Immature natural killer cell (primary cell): ENCODE data around the gene CTDSP2. TPM values are rescaled to one million over a fixed set of nuclear protein-coding genes. Genes with fewer than 3 reads are reported as not detected.
"Not testable (repeated sequence)": the region's sequence is repeated elsewhere in the genome, so short reads cannot be mapped to it uniquely, and the experiment has no call there.

ENCODE experiments used
- DNase-seq, 3 donors: peaks; one replicate each; pipeline ENCODE4 v3.0.0; 2022; ENCODE audit warnings: mixed read lengths in 1 of 3
- H3K27ac Mint-ChIP-seq, 6 donors: one replicate each; pipeline ENCODE4 v1.8.0; 2020; ENCODE audit warnings: mixed read lengths in 6 of 6, mild to moderate bottlenecking in 5 of 6, inconsistent platforms in 4 of 6, moderate library complexity in 3 of 6
- H3K27me3 Mint-ChIP-seq, 3 donors: one replicate each; pipeline ENCODE4 v1.8.0; 2020 to 2021; ENCODE audit warnings: low read depth in 3 of 3, mild to moderate bottlenecking in 3 of 3, mixed read lengths in 3 of 3, moderate library complexity in 3 of 3, inconsistent platforms in 1 of 3
- H3K36me3 Mint-ChIP-seq, 3 donors: one replicate each; pipeline ENCODE4 v1.8.0; 2020; ENCODE audit warnings: mixed read lengths in 3 of 3, inconsistent platforms in 2 of 3, mild to moderate bottlenecking in 2 of 3
- H3K4me1 Mint-ChIP-seq, 2 donors: one replicate each; pipeline ENCODE4 v1.8.0; 2020; ENCODE audit warnings: inconsistent platforms in 2 of 2, mild to moderate bottlenecking in 2 of 2, mixed read lengths in 2 of 2, moderate library complexity in 1 of 2
- H3K4me3 Mint-ChIP-seq, 5 donors: one replicate each; pipeline ENCODE4 v1.8.0; 2020; ENCODE audit warnings: mild to moderate bottlenecking in 5 of 5, mixed read lengths in 5 of 5, inconsistent platforms in 3 of 5, moderate library complexity in 3 of 5
- H3K9me3 Mint-ChIP-seq, 6 donors: one replicate each; pipeline ENCODE4 v1.8.0; 2020; ENCODE audit warnings: mild to moderate bottlenecking in 6 of 6, mixed read lengths in 6 of 6, inconsistent platforms in 4 of 6, moderate library complexity in 3 of 6
- polyA plus RNA-seq, 3 donors: library from polyadenylated mRNA; unstranded; fragments of 300-500 nt; fragmentation: Illumina TruSeq; gene quantifications; one replicate each; pipeline ENCODE4 v1.2.3, GENCODE V29; 2021

The CTDSP2 gene
- polyA plus RNA-seq, 3 donors from 2014 or later: 30.6 to 51.8 (median 36.5) TPM

DNA sequence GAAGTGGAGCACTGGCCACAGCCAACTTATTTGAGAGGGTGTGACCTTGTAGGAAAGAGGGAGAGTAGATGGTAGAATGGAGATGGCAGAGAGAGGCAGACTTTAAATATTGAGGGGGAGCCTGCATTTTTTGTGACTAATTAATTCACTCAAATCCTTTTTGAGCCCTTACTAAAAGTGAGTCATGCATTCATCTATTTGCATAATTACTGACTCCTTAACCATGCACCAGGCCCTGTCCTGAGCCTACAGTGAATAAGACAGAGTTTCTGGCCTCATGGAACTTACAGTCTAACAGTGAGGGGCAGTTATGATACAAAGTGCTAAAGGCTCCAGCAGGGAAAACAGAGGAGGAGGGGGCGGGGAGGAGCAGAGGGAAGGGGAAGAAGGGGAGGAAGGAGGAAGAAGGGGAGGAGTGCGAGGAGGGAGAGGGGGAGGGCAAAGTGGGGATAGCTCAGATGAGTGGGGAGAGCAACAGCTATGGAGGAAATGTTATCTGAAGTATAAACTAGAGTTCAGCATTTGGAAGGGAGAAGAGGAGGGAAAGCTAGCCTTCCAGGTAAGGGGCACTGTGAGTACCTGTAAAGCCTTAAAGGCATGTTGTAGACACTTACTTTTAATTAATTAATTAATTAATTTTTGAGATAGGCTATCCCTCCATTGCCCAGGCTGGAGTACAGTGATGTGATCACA, 7.5 kb upstream of the CTDSP2 start:
- Mint-ChIP-seq H3K4me1 (no peaks in the 10 kb centered on the region), H3K9me3 (peaks cover 0 to 1% (median 0%) of the 10 kb centered on the region in 6 donors), H3K4me3 (no peak overlapping the region), H3K36me3 (no peaks in the 10 kb centered on the region), H3K27me3 (peaks cover 6 to 27% (median 8%) of the 10 kb centered on the region in 3 donors), H3K27ac (no peak overlapping the region)
- no peak for DNase-seq

GRCh38 chr12:57852620-57853500, 6.3 kb upstream of the CTDSP2 start:
- Mint-ChIP-seq H3K27ac (no peak overlapping the region), H3K4me3 (no peak overlapping the region), H3K27me3 (peaks cover 7 to 27% (median 8%) of the 10 kb centered on the region in 3 donors), H3K9me3 (peaks cover 0 to 1% (median 0%) of the 10 kb centered on the region in 6 donors), H3K36me3 (no peaks in the 10 kb centered on the region), H3K4me1 (peaks cover 2 to 6% of the 10 kb centered on the region in 2 donors)
- no peak for DNase-seq

- Mint-ChIP-seq H3K4me3 (no peak overlapping the region), H3K36me3 (no peaks in the 10 kb centered on the region), H3K27me3 (peaks cover 8 to 24% (median 10%) of the 10 kb centered on the region in 3 donors), H3K9me3 (peaks cover 0 to 1% (median 0%) of the 10 kb centered on the region in 6 donors), H3K27ac (no peak overlapping the region), H3K4me1 (peaks cover 4 to 8% of the 10 kb centered on the region in 2 donors)
- no peak for DNase-seq
These were observed 5.7 kb upstream of the CTDSP2 start for GRCh38 chr12:57852200-57852599.

DNA sequence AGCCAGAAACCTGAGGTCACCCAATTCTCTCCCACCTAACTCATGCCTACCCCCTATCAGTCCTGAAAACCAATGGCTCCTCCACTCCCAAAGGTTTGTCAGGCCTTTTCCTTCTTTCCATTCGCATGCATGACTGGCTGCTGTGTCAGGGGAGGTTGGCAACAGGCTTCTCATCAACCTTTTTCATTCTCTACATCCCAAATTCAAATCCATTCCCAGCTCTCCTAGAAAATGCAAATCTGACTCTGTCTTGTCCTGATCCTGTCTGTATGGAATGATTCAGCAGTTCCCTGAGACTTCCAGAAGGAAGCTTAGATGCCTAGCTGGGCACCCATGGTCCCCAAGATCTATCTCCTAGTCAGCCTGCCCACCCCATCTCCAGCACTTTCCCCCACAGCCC, 5.0 kb upstream of the CTDSP2 start:
- Mint-ChIP-seq H3K27me3 (peaks cover 7 to 24% (median 13%) of the 10 kb centered on the region in 3 donors), H3K4me3 (no peak overlapping the region), H3K27ac (no peak overlapping the region), H3K4me1 (peaks cover 7 to 12% of the 10 kb centered on the region in 2 donors), H3K9me3 (no peaks in the 10 kb centered on the region), H3K36me3 (no peaks in the 10 kb centered on the region)
- DNase-seq: no peak

DNA sequence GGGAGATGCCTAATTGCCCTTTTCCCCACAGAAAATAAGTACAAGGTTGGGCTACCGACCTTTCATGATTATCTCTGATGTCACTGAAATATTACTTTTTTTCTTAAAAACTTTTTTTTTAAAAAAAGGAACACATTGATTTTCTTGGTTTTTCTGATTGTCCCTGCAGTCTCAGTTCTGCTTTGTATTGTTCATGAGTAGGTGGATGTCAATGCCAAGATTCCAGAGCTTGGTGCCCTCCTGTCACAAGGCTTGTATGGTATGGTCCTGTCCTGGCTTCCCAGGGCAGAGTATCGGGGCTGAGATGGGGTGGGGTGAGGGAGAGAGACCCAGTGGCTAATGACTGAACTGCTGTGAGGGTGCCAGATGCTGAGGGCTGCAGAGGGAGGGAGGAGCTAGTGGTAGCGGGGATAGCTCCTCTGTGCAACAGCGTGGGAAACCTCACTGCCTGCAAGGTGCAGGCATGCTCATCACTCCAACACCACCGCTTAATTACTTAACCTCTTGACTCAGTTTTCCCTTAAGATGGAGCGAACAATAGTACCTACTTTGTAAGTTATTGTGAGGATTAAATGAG, 4.4 kb upstream of the CTDSP2 start:
- Mint-ChIP-seq H3K36me3 (no peaks in the 10 kb centered on the region), H3K4me3 (no peak overlapping the region), H3K9me3 (no peaks in the 10 kb centered on the region), H3K27me3 (peaks cover 7 to 24% (median 16%) of the 10 kb centered on the region in 3 donors), H3K27ac (no peak overlapping the region), H3K4me1 (peaks cover 7 to 12% of the 10 kb centered on the region in 2 donors)
- DNase-seq: no peak

DNA sequence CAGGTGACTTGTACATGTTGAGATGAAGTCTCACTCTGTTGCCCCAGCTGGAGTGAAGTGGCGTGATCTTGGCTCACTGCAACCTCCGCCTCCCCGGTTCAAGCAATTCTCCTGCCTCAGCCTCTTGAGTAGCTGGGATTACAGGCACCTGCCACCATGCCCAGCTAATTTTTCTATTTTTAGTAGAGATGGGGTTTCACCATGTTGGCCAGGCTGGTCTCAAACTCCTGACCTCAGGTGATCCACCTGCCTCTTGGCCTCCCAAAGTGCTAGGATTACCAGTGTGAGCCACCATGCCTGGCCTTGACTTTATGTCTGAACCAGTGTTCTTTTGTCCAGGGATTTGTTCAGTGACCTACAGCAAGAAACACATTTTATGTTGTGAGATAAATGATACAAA, 2.9 kb upstream of the CTDSP2 start:
- H3K36me3 Mint-ChIP-seq, H3K4me3 Mint-ChIP-seq, H3K9me3 Mint-ChIP-seq, DNase-seq: not testable (repeated sequence)
- peaks cover 9 to 24% (median 21%) of the 10 kb centered on the region in 3 donors for H3K27me3 Mint-ChIP-seq
- H3K27ac Mint-ChIP-seq: peak overlapping the region in 1 of 6 donors; percentile 10
- peaks cover 11 to 16% of the 10 kb centered on the region in 2 donors for H3K4me1 Mint-ChIP-seq

- H3K4me1 Mint-ChIP-seq: peaks cover 15 to 20% of the 10 kb centered on the region in 2 donors
- H3K36me3 Mint-ChIP-seq: no peaks in the 10 kb centered on the region
- no peak for DNase-seq
- H3K9me3 Mint-ChIP-seq: no peaks in the 10 kb centered on the region
- H3K27me3 Mint-ChIP-seq: peaks cover 8 to 25% (median 22%) of the 10 kb centered on the region in 3 donors
- peak overlapping the region in 1 of 6 donors; percentile 10 for H3K27ac Mint-ChIP-seq
- H3K4me3 Mint-ChIP-seq: peak overlapping the region in 3 of 5 donors; percentile 2 to 89 (median 23)
These were observed 2.5 kb upstream of the CTDSP2 start for GRCh38 chr12:57849035-57849434.

- Mint-ChIP-seq H3K36me3 (no peaks in the 10 kb centered on the region), H3K9me3 (no peaks in the 10 kb centered on the region), H3K4me3 (peak overlapping the region; percentile 49 to 89 (median 66)), H3K27me3 (peaks cover 8 to 23% (median 21%) of the 10 kb centered on the region in 3 donors), H3K4me1 (peaks cover 23 to 29% of the 10 kb centered on the region in 2 donors), H3K27ac (peak overlapping the region in 5 of 6 donors; percentile 5 to 77 (median 36))
- no peak for DNase-seq
These were observed 1.7 kb upstream of the CTDSP2 start for GRCh38 chr12:57848208-57848607.

GRCh38 chr12:57846285-57846576, 298 bp downstream of the CTDSP2 start:
- Mint-ChIP-seq H3K9me3 (no peaks in the 10 kb centered on the region), H3K36me3 (no peaks in the 10 kb centered on the region), H3K27ac (peak overlapping the region in 4 of 6 donors; percentile 46 to 72 (median 65)), H3K27me3 (peaks cover 5 to 19% (median 14%) of the 10 kb centered on the region in 3 donors), H3K4me3 (peak overlapping the region; percentile 69 to 89 (median 88)), H3K4me1 (peaks cover 43 to 48% of the 10 kb centered on the region in 2 donors)
- no peak for DNase-seq

- DNase-seq: peak; percentile 73 to 80 (median 77)
- no peaks in the 10 kb centered on the region for H3K36me3 Mint-ChIP-seq
- peaks cover 48 to 54% of the 10 kb centered on the region in 2 donors for H3K4me1 Mint-ChIP-seq
- peaks cover 5 to 19% (median 14%) of the 10 kb centered on the region in 3 donors for H3K27me3 Mint-ChIP-seq
- H3K4me3 Mint-ChIP-seq: peak overlapping the region; percentile 85 to 90 (median 89)
- no peaks in the 10 kb centered on the region for H3K9me3 Mint-ChIP-seq
- peak overlapping the region; percentile 79 to 93 (median 88) for H3K27ac Mint-ChIP-seq
These were observed 848 bp downstream of the CTDSP2 start for GRCh38 chr12:57845478-57846284.

GRCh38 chr12:57844709-57845477, 1.6 kb downstream of the CTDSP2 start:
- DNase-seq: no peak

More at GRCh38 chr12:57844709-57845477, 1.6 kb downstream of the CTDSP2 start:
- no peaks in the 10 kb centered on the region for H3K9me3 Mint-ChIP-seq
- peaks cover 5 to 19% (median 14%) of the 10 kb centered on the region in 3 donors for H3K27me3 Mint-ChIP-seq
- H3K4me3 Mint-ChIP-seq: peak overlapping the region; percentile 85 to 90 (median 89)
- H3K36me3 Mint-ChIP-seq: no peaks in the 10 kb centered on the region
- peaks cover 56 to 62% of the 10 kb centered on the region in 2 donors for H3K4me1 Mint-ChIP-seq
- peak overlapping the region; percentile 83 to 94 (median 88) for H3K27ac Mint-ChIP-seq
